ENCODE measurements around the gene GPHA2. TPM values are rescaled to one million over a fixed set of nuclear protein-coding genes. Genes with fewer than 3 reads are reported as not detected.
A peak's percentile ranks its signal among the peaks of the same experiment; 100 is the strongest.

The GPHA2 gene
- total and polyA plus RNA-seq, 2 of the 13 experiments (the other 11 are each of a cell fraction or from before 2014, with no cell fraction given), result 13.0 to 19.1 TPM

DNA sequence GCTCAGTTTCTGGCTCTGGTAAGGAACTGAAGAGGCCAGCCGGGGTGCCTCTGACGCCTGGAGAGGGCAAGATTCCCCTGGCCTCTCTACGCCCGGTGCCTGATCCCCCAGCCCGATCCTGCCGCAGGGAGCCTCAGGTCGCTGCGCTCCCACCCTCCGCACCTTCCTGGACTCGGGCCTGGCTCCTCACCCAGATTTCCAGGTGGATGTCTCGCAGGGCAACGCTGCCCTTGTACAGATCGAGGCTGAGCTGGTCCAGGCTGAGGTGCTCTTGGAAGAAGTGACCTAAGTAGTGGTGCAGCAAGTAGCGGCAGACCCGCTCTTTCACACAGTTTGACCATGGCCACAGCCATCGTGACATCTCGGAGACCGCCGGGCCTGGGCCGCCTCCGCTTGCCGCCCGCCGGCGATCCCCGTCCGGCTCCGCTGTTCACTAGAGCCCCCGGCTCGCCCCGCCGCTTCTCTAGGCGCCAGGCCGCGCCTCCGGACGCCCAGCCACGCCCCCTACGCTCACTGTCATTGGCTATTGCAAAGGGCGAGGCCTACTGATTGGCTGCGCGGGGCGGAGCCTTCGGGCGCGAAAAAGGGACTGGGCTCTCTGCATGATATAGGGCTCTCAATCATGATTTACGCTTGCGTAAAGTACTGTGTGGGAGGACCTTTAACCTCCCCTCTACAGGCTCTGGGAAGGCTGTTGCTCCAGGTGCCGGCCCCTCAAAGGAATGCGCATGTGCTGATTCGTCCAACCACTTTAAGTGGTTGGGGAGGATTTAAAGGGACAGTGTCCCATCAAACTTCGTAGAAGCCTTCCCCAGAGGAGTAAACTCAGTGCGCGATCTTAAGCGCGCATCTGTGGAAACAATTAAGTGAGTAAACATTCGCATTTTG lies 18.7 kb downstream of the GPHA2 start, which contains the start of gene ATG2A (continued):
- TF ChIP-seq, protein P1, sequence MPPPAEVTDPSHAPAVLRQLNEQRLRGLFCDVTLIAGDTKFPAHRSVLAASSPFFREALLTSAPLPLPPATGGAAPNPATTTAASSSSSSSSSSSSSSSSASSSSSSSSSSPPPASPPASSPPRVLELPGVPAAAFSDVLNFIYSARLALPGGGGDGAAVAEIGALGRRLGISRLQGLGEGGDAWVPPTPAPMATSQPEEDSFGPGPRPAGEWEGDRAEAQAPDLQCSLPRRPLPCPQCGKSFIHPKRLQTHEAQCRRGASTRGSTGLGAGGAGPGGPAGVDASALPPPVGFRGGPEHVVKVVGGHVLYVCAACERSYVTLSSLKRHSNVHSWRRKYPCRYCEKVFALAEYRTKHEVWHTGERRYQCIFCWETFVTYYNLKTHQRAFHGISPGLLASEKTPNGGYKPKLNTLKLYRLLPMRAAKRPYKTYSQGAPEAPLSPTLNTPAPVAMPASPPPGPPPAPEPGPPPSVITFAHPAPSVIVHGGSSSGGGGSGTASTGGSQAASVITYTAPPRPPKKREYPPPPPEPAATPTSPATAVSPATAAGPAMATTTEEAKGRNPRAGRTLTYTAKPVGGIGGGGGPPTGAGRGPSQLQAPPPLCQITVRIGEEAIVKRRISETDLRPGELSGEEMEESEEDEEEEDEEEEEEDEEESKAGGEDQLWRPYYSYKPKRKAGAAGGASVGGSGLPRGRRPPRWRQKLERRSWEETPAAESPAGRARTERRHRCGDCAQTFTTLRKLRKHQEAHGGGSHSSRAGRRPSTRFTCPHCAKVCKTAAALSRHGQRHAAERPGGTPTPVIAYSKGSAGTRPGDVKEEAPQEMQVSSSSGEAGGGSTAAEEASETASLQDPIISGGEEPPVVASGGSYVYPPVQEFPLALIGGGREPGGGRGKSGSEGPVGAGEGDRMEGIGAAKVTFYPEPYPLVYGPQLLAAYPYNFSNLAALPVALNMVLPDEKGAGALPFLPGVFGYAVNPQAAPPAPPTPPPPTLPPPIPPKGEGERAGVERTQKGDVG (CRISPR knock-in tag; IDR thresholded peaks at IDR 0.05; ENCODE audit: borderline replicate concordance), result no peak
- TF ChIP-seq SP2 (CRISPR knock-in tag; IDR thresholded peaks at IDR 0.05) (peak; percentile 78), CAMTA2 (CRISPR knock-in tag; IDR thresholded peaks at IDR 0.05; ENCODE audit: borderline replicate concordance) (no peak), NFRKB (IDR thresholded peaks at IDR 0.05) (no peak), SMARCC2 (IDR thresholded peaks at IDR 0.05) (no peak), TEAD3 (CRISPR knock-in tag; optimal IDR thresholded peaks at IDR 0.05; ENCODE audit: borderline replicate concordance) (peak; percentile 52), ISL2 (CRISPR knock-in tag; IDR thresholded peaks at IDR 0.05) (no peak; the same call in 1 of the 2 replicates), PHF20 (CRISPR knock-in tag; IDR thresholded peaks at IDR 0.05) (peak; percentile 63; the same call in 1 of the 2 replicates), KLF12 (CRISPR knock-in tag; IDR thresholded peaks at IDR 0.05; ENCODE audit: borderline replicate concordance) (no peak), ZNF674 (CRISPR knock-in tag; IDR thresholded peaks at IDR 0.05; ENCODE audit: low read depth) (no peak), TBP (CRISPR knock-in tag; IDR thresholded peaks at IDR 0.05) (no peak), MTF1 (CRISPR knock-in tag; IDR thresholded peaks at IDR 0.05) (no peak), AGO1 (IDR thresholded peaks at IDR 0.05; ENCODE audit: low read depth, low read length, poor library complexity, severe bottlenecking) (no peak)
- TF ChIP-seq, protein P2, sequence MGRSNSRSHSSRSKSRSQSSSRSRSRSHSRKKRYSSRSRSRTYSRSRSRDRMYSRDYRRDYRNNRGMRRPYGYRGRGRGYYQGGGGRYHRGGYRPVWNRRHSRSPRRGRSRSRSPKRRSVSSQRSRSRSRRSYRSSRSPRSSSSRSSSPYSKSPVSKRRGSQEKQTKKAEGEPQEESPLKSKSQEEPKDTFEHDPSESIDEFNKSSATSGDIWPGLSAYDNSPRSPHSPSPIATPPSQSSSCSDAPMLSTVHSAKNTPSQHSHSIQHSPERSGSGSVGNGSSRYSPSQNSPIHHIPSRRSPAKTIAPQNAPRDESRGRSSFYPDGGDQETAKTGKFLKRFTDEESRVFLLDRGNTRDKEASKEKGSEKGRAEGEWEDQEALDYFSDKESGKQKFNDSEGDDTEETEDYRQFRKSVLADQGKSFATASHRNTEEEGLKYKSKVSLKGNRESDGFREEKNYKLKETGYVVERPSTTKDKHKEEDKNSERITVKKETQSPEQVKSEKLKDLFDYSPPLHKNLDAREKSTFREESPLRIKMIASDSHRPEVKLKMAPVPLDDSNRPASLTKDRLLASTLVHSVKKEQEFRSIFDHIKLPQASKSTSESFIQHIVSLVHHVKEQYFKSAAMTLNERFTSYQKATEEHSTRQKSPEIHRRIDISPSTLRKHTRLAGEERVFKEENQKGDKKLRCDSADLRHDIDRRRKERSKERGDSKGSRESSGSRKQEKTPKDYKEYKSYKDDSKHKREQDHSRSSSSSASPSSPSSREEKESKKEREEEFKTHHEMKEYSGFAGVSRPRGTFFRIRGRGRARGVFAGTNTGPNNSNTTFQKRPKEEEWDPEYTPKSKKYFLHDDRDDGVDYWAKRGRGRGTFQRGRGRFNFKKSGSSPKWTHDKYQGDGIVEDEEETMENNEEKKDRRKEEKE (IDR thresholded peaks at IDR 0.05), result no peak
- TF ChIP-seq, protein P3, sequence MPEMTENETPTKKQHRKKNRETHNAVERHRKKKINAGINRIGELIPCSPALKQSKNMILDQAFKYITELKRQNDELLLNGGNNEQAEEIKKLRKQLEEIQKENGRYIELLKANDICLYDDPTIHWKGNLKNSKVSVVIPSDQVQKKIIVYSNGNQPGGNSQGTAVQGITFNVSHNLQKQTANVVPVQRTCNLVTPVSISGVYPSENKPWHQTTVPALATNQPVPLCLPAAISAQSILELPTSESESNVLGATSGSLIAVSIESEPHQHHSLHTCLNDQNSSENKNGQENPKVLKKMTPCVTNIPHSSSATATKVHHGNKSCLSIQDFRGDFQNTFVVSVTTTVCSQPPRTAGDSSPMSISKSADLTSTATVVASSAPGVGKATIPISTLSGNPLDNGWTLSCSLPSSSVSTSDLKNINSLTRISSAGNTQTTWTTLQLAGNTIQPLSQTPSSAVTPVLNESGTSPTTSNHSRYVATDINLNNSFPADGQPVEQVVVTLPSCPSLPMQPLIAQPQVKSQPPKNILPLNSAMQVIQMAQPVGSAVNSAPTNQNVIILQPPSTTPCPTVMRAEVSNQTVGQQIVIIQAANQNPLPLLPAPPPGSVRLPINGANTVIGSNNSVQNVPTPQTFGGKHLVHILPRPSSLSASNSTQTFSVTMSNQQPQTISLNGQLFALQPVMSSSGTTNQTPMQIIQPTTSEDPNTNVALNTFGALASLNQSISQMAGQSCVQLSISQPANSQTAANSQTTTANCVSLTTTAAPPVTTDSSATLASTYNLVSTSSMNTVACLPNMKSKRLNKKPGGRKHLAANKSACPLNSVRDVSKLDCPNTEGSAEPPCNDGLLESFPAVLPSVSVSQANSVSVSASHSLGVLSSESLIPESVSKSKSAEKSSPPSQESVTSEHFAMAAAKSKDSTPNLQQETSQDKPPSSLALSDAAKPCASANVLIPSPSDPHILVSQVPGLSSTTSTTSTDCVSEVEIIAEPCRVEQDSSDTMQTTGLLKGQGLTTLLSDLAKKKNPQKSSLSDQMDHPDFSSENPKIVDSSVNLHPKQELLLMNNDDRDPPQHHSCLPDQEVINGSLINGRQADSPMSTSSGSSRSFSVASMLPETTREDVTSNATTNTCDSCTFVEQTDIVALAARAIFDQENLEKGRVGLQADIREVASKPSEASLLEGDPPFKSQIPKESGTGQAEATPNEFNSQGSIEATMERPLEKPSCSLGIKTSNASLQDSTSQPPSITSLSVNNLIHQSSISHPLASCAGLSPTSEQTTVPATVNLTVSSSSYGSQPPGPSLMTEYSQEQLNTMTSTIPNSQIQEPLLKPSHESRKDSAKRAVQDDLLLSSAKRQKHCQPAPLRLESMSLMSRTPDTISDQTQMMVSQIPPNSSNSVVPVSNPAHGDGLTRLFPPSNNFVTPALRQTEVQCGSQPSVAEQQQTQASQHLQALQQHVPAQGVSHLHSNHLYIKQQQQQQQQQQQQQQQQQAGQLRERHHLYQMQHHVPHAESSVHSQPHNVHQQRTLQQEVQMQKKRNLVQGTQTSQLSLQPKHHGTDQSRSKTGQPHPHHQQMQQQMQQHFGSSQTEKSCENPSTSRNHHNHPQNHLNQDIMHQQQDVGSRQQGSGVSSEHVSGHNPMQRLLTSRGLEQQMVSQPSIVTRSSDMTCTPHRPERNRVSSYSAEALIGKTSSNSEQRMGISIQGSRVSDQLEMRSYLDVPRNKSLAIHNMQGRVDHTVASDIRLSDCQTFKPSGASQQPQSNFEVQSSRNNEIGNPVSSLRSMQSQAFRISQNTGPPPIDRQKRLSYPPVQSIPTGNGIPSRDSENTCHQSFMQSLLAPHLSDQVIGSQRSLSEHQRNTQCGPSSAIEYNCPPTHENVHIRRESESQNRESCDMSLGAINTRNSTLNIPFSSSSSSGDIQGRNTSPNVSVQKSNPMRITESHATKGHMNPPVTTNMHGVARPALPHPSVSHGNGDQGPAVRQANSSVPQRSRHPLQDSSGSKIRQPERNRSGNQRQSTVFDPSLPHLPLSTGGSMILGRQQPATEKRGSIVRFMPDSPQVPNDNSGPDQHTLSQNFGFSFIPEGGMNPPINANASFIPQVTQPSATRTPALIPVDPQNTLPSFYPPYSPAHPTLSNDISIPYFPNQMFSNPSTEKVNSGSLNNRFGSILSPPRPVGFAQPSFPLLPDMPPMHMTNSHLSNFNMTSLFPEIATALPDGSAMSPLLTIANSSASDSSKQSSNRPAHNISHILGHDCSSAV (CRISPR knock-in tag; IDR thresholded peaks at IDR 0.05; ENCODE audit: borderline replicate concordance), result no peak

All from HepG2 (cell line).